ENCODE results near the gene PRR14. TPM values are rescaled to one million over a fixed set of nuclear protein-coding genes. Genes with fewer than 3 reads are reported as not detected.

PRR14 gene
- total and polyA plus RNA-seq, 2 of the 8 experiments (the other 6 are each of a cell fraction or from before 2014, with no cell fraction given) = 3.6 to 16.1 TPM

DNA sequence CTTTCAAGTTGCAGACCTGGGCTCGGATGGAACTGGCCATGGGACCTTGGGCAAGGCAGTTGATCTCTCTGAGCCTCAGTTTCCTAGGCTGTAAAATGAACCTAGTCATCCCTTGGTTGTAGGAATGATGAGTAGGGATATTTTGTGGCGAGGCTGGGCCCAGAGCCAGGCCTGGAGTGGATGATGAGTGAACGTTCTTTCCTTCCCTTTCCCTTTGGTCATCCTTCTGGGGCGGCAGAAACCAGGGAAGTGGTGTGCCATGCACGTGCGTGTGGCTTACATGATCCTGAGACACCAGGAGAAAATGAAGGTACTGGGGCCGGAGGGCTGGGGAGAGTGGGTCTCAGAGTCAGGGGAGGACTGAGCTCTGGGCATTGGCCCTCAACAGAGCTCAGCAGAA, 15.9 kb downstream of the PRR14 start:
- Histone ChIP-seq H3K23ac (ENCODE audit: insufficient read length) (no peak overlapping the region), H2BK15ac (ENCODE audit: low read length) (no peak overlapping the region), H2AFZ (ENCODE audit: low read length) (no peak overlapping the region), H3K79me1 (ENCODE audit: low read depth, low read length) (no peaks in the 10 kb centered on the region), H3K27me3 (replicated peaks in 1 of 4; ENCODE audit: control insufficient read depth in 3 of 4, extremely low read depth in 1 of 4, insufficient read depth in 3 of 4, low read length in 3 of 4) (peaks cover 22 to 83% (median 54%) of the 10 kb centered on the region in 4 experiments), H3K4me3 (ENCODE audit: extremely low read depth in 1 of 4, insufficient read depth in 2 of 4, low read depth in 3 of 4, low read length in 4 of 4) (no peak overlapping the region), H3K36me3 (ENCODE audit: control insufficient read depth in 2 of 4, insufficient read depth in 4 of 4, low read length in 3 of 4) (peaks cover 0 to 19% (median 2%) of the 10 kb centered on the region in 4 experiments; a peak in 5 of 8 replicates), H3K18ac (ENCODE audit: extremely low read depth, low read length) (no peak overlapping the region), H3K79me2 (ENCODE audit: control insufficient read depth in 1 of 2, insufficient read depth in 2 of 2, low read length in 2 of 2) (no peaks in the 10 kb centered on the region), H3K4me2 (ENCODE audit: insufficient read depth in 1 of 2, low read depth in 2 of 2, low read length in 2 of 2) (no peak overlapping the region), H2BK5ac (ENCODE audit: low read depth, low read length) (no peak overlapping the region), H3K9ac (replicated peaks in 1 of 4; ENCODE audit: extremely low read depth in 1 of 4, low read depth in 3 of 4, low read length in 3 of 4) (no peak overlapping the region), H3K4me1 (replicated peaks in 1 of 4; ENCODE audit: control insufficient read depth in 3 of 4, insufficient read depth in 4 of 4, low read length in 3 of 4) (no peaks in the 10 kb centered on the region), H3K14ac (ENCODE audit: insufficient read length) (no peak overlapping the region), H2BK120ac (replicated peaks; ENCODE audit: low read depth, low read length) (no peak overlapping the region), H2BK12ac (ENCODE audit: low read depth, low read length) (no peak overlapping the region), H2BK20ac (ENCODE audit: low read length) (no peak overlapping the region), H4K8ac (ENCODE audit: extremely low read depth, insufficient read depth, low read length) (no peak overlapping the region), H3K4ac (replicated peaks; ENCODE audit: insufficient read length, low read depth, low read length) (no peak overlapping the region), H3K56ac (replicated peaks; ENCODE audit: insufficient read length, low read depth, low read length) (no peak overlapping the region), H4K5ac (ENCODE audit: insufficient read length, low read depth, low read length) (no peak overlapping the region), H4K20me1 (replicated peaks in 1 of 2; ENCODE audit: control insufficient read depth in 1 of 2, insufficient read depth in 2 of 2, low read length in 2 of 2) (peaks cover 17 to 53% of the 10 kb centered on the region in 2 experiments), H4K91ac (replicated peaks; ENCODE audit: insufficient read length, low read length) (no peak overlapping the region), H3K9me3 (ENCODE audit: insufficient read depth in 2 of 2, low read depth in 1 of 2, low read length in 1 of 2) (no peaks in the 10 kb centered on the region), H2AK5ac (ENCODE audit: low read depth, low read length) (no peak overlapping the region), H3K27ac (ENCODE audit: low read depth, low read length) (no peak overlapping the region), H3K23me2 (ENCODE audit: low read depth, low read length) (no peaks in the 10 kb centered on the region)
- whole genome bisulfite sequencing, 2 experiments (ENCODE audit: extremely low coverage in 1 of 2, insufficient coverage in 1 of 2, insufficient read length in 1 of 2, insufficient replicate concordance in 2 of 2, low coverage in 1 of 2, low lambda C conversion rate in 2 of 2, missing lambda C conversion rate in 1 of 2) = 88% methylated on average over 6 of the region's 7 CpGs; no CpG with 5 or more reads in 1 of the 2 experiments
- no peak for DNase-seq (ENCODE audit: low read depth in 1 of 2, low spot score in 2 of 2)
- FAIRE-seq = no peak
- ChIA-PET POLR2A (ENCODE audit: partially characterized antibody) (interaction anchor here (1.5 kb wide), 1 partner anchor 11 kb away, joined by 4 read pairs; no protein-coding TSS in a partner anchor), CTCF (ENCODE audit: partially characterized antibody) (interaction anchor here (1.0 to 2.7 kb wide), 4 partner anchors 14 to 28 kb away, joined by 3 to 12 read pairs (median 6); no protein-coding TSS in a partner anchor)
- TF ChIP-seq SP1 (IDR thresholded peaks at IDR 0.05; ENCODE audit: low read depth, low read length) (no peak), TCF12 (IDR thresholded peaks at IDR 0.05; ENCODE audit: low read depth, low read length) (no peak), TBP (IDR thresholded peaks at IDR 0.05; ENCODE audit: low read depth, low read length) (no peak), BRCA1 (IDR thresholded peaks at IDR 0.05; ENCODE audit: low read depth, low read length) (no peak), RAD21 (IDR thresholded peaks at IDR 0.05 in 1 of 2, conservative IDR thresholded peaks at IDR 0.05 in 1 of 2; ENCODE audit: low read depth in 2 of 2, low read length in 2 of 2) (no peak), CBX5 (IDR thresholded peaks at IDR 0.05; ENCODE audit: low read depth, low read length) (no peak), HDAC6 (IDR thresholded peaks at IDR 0.05; ENCODE audit: low read depth, low read length) (no peak), EGR1 (IDR thresholded peaks at IDR 0.05; ENCODE audit: borderline replicate concordance, low read depth, low read length) (no peak), NANOG (IDR thresholded peaks at IDR 0.05; ENCODE audit: insufficient read depth, low read depth, low read length, poor library complexity, severe bottlenecking) (no peak), CTBP2 (IDR thresholded peaks at IDR 0.05; ENCODE audit: borderline replicate concordance, insufficient read depth, insufficient read length, low read length) (no peak)
- TF ChIP-seq, protein P1, sequence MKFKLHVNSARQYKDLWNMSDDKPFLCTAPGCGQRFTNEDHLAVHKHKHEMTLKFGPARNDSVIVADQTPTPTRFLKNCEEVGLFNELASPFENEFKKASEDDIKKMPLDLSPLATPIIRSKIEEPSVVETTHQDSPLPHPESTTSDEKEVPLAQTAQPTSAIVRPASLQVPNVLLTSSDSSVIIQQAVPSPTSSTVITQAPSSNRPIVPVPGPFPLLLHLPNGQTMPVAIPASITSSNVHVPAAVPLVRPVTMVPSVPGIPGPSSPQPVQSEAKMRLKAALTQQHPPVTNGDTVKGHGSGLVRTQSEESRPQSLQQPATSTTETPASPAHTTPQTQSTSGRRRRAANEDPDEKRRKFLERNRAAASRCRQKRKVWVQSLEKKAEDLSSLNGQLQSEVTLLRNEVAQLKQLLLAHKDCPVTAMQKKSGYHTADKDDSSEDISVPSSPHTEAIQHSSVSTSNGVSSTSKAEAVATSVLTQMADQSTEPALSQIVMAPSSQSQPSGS (IDR thresholded peaks at IDR 0.05; ENCODE audit: low read length) = no peak
- TF ChIP-seq, protein P2, sequence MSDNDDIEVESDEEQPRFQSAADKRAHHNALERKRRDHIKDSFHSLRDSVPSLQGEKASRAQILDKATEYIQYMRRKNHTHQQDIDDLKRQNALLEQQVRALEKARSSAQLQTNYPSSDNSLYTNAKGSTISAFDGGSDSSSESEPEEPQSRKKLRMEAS (IDR thresholded peaks at IDR 0.05) = no peak

Measured in H1 (cell line).